GM21528 (cell line): Measurements from ENCODE around the gene GABBR2.

ENCODE experiments used
- ATAC-seq: cut with Tn5 transposase; IDR thresholded peaks from one replicate; pipeline ENCODE4 v1.9.1; 2021; ENCODE audit warnings: mild to moderate bottlenecking, moderate library complexity; ENCODE audit not compliant: unreplicated experiment, low FRiP score

The GABBR2 gene

GRCh38 chr9:98385751-98386150, 323.0 kb downstream of the GABBR2 start:
- no peak for ATAC-seq

- ATAC-seq: no peak
Observed at GRCh38 chr9:98383758-98384157, 325.0 kb downstream of the GABBR2 start.

- ATAC-seq: no peak
Observed at GRCh38 chr9:98381311-98382103, 327.2 kb downstream of the GABBR2 start.

GRCh38 chr9:98380065-98380681, 328.6 kb downstream of the GABBR2 start:
- no peak for ATAC-seq

- ATAC-seq: no peak
Observed at GRCh38 chr9:98379572-98379971, 329.2 kb downstream of the GABBR2 start.

GRCh38 chr9:98378794-98379193, 329.9 kb downstream of the GABBR2 start:
- ATAC-seq: no peak

GRCh38 chr9:98378206-98378780, 330.4 kb downstream of the GABBR2 start:
- ATAC-seq: no peak

GRCh38 chr9:98375138-98375726, 333.5 kb downstream of the GABBR2 start:
- no peak for ATAC-seq

GRCh38 chr9:98374385-98375051, 334.2 kb downstream of the GABBR2 start:
- ATAC-seq: no peak

GRCh38 chr9:98373609-98374008, 335.1 kb downstream of the GABBR2 start:
- ATAC-seq: no peak

- no peak for ATAC-seq
Observed at GRCh38 chr9:98372077-98372836, 336.5 kb downstream of the GABBR2 start.

- no peak for ATAC-seq
Observed at GRCh38 chr9:98370976-98371315, 337.8 kb downstream of the GABBR2 start.

- ATAC-seq: no peak
Observed at GRCh38 chr9:98370300-98370975, 338.3 kb downstream of the GABBR2 start.

- no peak for ATAC-seq
Observed at GRCh38 chr9:98369896-98370295, 338.8 kb downstream of the GABBR2 start.

GRCh38 chr9:98369471-98369870, 339.3 kb downstream of the GABBR2 start:
- no peak for ATAC-seq

- ATAC-seq: no peak
Observed at GRCh38 chr9:98369066-98369425, 339.7 kb downstream of the GABBR2 start.

- no peak for ATAC-seq
Observed at GRCh38 chr9:98368366-98369065, 340.2 kb downstream of the GABBR2 start.

GRCh38 chr9:98367923-98368322, 340.8 kb downstream of the GABBR2 start:
- ATAC-seq: no peak

GRCh38 chr9:98367371-98367900, 341.3 kb downstream of the GABBR2 start:
- no peak for ATAC-seq
